MG63 (cell line): Measurements from ENCODE around the gene NAT8L. TPM values are rescaled to one million over a fixed set of nuclear protein-coding genes. Genes with fewer than 3 reads are reported as not detected.

ENCODE experiments used
- DNase-seq: peaks from one replicate; pipeline ENCODE4 v3.0.0-alpha.2; 2020
- H3K27me3 ChIP-seq: fragments of 250-450 bp; sonication (Bioruptor Pico); 2 replicates; pipeline ENCODE4 v1.5.1; 2020; ENCODE audit warnings: mild to moderate bottlenecking, moderate library complexity
- H3K36me3 ChIP-seq: fragments of 250-450 bp; sonication (Bioruptor Pico); 2 replicates; pipeline ENCODE4 v1.5.1; 2020; ENCODE audit warnings: mild to moderate bottlenecking, moderate library complexity
- H3K4me3 ChIP-seq: fragments of 250-450 bp; sonication (Bioruptor Pico); 2 replicates; pipeline ENCODE4 v1.5.1; 2020; ENCODE audit warnings: mild to moderate bottlenecking, moderate library complexity
- H3K9me3 ChIP-seq: fragments of 250-450 bp; sonication (Bioruptor Pico); 2 replicates; pipeline ENCODE4 v1.5.1; 2020; ENCODE audit warnings: mild to moderate bottlenecking, moderate library complexity
- total RNA-seq: library from RNA; depleted of rRNA; stranded (reverse); fragments of >200 nt; shearing (Covaris generic); gene quantifications from 2 replicates; pipeline ENCODE4 v1.2.3, GENCODE V29; 2014; ENCODE audit warnings: low replicate concordance

The NAT8L gene
- total RNA-seq, 1 experiment from 2014 or later, result 4.3 TPM

DNA sequence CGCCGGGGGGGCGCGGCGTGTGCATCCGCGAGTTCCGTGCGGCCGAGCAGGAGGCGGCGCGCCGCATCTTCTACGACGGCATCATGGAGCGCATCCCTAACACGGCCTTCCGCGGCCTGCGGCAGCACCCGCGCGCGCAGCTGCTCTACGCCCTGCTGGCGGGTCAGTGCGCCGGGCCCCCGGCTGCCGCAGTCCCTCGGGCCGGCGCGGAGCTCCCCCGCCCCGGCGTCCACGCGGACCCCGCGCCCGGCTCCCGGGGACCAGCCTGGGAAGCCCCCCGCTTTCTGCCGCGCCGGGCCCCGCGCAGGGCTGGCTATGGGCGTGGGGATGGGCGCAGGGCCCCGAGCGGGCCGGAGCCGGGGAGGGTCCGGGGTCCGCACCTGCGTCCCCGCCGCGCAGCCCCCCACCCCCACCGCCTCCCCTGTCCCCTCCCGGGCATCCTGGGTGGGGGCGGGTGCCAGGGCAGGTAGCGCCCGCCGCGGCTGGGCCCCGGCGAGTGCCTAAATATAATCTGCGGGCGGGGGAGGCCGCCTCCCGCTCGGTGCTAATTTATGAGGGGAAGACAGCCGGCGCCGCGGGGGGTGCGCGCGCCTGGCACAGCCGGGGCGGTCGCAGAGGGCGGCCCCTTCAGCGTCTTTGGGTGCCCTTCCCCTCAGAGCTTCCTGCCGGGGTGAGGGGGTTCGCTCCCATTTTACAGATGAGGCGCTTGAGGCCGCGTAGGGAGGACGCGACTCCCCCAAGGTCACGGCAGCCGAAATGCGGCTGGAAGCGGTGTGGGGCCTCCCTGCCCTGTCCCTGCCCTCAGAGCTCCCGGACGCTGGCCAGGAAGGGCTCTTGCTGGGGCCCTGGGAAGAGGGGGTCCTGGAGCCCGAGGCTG, 837 bp downstream of the NAT8L start:
- DNase-seq, result peak; percentile 34
- Histone ChIP-seq H3K4me3 (peak overlapping the region; percentile 20; the same call in 1 of the 2 replicates), H3K36me3 (no peaks in the 10 kb centered on the region)

DNA sequence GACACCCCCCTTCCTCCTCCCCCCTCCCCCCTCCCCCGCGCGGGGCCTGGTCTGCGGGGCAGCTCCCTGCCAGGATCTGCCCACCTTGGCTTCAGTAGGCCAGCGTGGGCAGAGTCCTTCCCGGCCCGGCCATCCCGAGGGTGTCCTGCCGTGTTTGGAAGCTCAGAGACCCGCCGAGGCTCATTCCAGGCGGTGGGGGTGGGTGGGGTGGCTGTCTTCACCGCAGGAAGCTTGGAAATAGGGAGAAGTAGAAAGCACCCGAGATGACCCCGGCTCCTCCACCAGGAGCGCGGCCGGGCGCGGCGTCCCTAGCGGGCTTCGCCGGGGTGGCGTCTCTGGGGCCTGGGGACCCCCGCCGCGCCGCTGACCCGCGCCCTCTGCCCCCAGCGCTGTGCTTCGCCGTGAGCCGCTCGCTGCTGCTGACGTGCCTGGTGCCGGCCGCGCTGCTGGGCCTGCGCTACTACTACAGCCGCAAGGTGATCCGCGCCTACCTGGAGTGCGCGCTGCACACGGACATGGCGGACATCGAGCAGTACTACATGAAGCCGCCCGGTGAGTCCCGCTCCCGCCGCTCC, 1.6 kb downstream of the NAT8L start:
- Histone ChIP-seq H3K4me3 (no peak overlapping the region), H3K36me3 (no peaks in the 10 kb centered on the region), H3K9me3 (no peaks in the 10 kb centered on the region), H3K27me3 (no peaks in the 10 kb centered on the region)
- no peak for DNase-seq

More for the DNA sequence above, 837 bp downstream of the NAT8L start:
- H3K9me3 ChIP-seq, result no peaks in the 10 kb centered on the region
- H3K27me3 ChIP-seq, result no peaks in the 10 kb centered on the region

DNA sequence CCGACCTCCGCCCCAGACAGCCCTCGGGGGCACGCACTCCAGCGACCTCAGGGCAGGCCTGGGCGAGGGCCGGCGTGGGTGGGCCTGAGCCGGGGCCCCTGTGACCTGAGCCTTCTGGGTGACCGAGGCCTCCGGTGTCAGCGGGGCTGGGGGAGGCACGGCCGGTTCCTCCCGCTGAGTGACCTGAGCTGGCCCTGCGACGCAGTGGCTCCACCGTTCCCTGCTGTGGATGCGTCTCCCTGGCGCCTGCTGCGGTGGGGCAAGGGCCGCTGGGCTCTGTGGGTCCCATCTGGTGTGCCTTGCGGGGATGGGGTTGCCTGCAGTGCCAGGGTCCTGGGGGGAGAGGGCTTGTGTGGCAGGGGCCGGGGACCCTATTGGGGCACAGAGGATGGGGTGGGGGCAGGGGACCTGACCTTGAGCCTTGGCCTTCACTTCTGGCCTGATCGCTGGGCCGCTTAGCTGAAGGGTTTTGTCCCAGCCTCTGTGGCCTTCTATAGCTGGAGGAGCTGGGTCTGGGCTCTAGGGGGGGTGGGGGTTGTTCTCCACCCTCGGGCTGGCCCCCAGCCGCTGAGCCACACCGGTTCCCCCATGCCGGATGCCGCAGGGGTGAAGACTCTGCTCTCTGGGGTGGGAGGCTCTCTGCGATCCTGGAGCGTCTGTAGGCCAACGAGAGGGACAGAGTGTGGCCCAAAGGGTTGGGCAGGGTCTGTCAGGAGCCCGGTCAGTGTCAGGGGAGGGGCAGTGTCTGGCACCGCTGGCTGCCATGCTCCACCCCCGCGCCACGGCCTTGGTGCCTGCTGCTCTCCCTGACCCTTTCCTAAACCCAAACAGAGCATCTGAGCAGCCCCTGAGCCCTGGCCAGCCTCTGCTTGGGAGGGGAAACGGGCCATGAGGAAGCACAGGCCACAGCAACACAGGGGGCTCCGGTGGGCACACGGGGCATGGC, 2.3 kb downstream of the NAT8L start:
- Histone ChIP-seq H3K36me3 (no peaks in the 10 kb centered on the region), H3K9me3 (no peaks in the 10 kb centered on the region), H3K27me3 (no peaks in the 10 kb centered on the region), H3K4me3 (no peak overlapping the region)
- DNase-seq, result no peak

DNA sequence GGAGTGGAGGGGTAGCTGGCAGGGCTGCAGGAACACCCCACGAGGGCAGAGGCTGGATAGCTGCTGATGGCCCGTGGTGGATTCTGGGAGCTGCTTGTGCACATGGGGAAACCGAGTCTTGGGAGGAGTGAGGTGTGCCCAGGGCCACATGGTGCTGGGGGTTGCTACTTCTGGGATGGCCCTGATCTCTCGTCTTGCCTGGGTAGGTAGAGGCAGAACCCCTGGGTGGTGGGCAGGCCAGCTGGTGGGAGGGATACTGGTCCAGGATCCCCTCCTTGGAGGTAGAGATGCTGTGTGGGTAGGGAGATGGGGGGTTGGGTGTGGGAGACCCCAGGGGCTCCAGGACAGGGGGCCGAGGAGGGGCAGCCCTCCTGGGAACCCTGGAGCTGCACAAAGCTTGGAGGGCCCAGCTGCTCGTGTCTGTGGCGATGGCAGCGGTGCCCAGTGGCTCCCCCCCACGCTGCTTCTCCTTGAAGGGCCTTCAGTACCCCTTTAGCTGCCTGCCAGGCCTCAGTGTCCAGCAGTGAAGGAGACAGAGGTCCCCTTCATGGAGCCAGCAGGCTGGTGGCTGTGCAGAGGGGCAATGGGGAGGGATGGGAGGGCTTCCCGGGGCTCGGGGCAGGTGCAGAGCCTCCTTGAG, 3.2 kb downstream of the NAT8L start:
- H3K27me3 ChIP-seq, result no peaks in the 10 kb centered on the region
- no peaks in the 10 kb centered on the region for H3K9me3 ChIP-seq
- H3K36me3 ChIP-seq, result no peaks in the 10 kb centered on the region
- DNase-seq, result no peak
- H3K4me3 ChIP-seq, result no peak overlapping the region

DNA sequence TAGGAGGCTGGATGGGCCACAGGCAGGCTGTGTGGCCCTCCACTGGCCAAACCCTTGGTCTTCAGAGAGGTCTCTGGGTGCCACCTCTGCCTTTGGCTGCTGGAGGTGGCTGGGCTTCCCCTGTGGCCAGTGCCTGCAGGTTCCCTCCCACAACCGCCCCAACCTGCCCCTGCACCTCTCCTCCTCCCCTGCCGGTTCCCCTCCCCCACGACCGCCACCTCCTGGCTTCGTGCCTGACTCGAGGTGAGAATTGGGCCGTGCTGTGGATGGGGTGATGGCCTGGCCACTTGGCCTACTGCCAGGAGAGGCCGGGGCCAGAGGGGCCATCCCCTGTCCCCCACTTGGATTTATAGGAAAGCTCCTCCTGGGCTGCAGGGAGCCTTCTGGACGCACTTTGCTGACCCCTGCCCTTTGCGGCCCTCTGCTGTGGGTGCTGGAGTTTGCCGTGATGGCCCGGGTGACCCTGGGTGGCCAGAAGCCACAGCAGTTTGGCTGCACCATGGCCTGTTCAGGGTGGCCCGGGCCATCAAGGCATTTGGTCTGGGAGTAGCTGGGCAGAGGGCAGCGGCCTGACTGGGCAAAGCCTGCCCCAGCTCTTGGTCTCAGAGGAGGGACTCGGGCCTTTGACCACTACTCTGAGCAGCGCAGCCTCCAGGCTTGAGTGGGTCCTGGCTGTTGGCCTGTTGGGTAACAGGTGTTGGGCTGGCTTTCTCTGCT, 3.8 kb downstream of the NAT8L start:
- Histone ChIP-seq H3K9me3 (no peaks in the 10 kb centered on the region), H3K27me3 (no peaks in the 10 kb centered on the region), H3K4me3 (no peak overlapping the region), H3K36me3 (no peaks in the 10 kb centered on the region)
- DNase-seq, result no peak

DNA sequence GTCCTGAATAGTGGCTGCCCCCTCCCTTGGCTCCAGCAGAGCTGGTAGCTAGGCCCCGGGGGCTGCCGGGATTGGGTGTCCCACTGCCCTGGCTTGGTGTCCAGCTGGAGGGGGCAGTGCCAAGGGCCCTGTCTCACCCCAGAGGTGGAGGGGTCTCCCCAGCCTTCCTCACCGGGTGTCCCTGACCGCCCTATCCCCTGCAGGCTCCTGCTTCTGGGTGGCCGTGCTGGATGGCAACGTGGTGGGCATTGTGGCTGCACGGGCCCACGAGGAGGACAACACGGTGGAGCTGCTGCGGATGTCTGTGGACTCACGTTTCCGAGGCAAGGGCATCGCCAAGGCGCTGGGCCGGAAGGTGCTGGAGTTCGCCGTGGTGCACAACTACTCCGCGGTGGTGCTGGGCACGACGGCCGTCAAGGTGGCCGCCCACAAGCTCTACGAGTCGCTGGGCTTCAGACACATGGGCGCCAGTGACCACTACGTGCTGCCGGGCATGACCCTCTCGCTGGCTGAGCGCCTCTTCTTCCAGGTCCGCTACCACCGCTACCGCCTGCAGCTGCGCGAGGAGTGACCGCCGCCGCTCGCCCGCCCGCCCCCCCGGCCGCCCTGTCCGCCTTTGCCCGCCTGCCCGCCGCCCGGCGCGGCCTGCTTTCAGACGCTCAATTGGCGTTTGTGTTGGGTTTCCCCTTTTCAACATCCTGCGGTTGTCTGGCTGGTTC, 4.6 kb downstream of the NAT8L start:
- no peaks in the 10 kb centered on the region for H3K36me3 ChIP-seq
- DNase-seq, result no peak
- H3K9me3 ChIP-seq, result no peaks in the 10 kb centered on the region
- H3K27me3 ChIP-seq, result no peaks in the 10 kb centered on the region
- H3K4me3 ChIP-seq, result no peak overlapping the region

DNA sequence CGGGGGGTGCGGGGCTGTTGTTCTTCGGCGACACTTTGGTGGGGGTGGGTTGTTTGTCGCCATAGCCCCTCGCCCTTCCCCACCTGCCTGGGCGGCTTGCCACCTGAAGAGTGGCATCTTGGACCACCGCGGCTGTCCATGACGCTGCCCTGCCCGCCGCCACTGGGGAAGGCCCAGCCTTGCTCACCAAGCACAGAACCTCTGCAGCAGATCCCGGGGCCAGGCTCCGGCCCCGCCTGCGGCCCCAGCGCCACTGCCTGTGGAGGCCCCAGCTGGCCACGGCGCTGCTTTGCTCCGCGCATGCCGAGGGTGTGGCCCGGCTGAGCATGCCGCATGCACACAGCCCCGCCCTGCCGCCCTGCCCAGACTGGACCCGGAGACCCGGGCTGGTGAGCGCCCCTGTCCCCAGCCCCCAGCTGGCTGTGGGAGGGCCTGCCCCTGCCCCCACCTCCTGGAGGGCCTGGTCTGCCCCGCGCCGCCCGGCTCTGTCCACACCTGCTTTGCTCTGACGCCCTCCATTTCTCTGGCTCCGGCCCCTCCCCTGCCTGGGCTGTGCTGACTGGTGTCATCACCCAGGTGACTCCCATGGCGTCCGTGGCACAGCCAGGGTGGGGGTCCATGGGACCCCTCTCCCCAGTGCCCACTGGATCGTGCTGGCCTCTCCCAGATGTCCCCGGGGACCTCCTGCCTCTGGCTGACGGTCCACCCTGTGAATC, 5.3 kb downstream of the NAT8L start:
- H3K9me3 ChIP-seq, result no peaks in the 10 kb centered on the region
- no peak for DNase-seq
- no peaks in the 10 kb centered on the region for H3K36me3 ChIP-seq
- H3K4me3 ChIP-seq, result no peak overlapping the region
- no peaks in the 10 kb centered on the region for H3K27me3 ChIP-seq

DNA sequence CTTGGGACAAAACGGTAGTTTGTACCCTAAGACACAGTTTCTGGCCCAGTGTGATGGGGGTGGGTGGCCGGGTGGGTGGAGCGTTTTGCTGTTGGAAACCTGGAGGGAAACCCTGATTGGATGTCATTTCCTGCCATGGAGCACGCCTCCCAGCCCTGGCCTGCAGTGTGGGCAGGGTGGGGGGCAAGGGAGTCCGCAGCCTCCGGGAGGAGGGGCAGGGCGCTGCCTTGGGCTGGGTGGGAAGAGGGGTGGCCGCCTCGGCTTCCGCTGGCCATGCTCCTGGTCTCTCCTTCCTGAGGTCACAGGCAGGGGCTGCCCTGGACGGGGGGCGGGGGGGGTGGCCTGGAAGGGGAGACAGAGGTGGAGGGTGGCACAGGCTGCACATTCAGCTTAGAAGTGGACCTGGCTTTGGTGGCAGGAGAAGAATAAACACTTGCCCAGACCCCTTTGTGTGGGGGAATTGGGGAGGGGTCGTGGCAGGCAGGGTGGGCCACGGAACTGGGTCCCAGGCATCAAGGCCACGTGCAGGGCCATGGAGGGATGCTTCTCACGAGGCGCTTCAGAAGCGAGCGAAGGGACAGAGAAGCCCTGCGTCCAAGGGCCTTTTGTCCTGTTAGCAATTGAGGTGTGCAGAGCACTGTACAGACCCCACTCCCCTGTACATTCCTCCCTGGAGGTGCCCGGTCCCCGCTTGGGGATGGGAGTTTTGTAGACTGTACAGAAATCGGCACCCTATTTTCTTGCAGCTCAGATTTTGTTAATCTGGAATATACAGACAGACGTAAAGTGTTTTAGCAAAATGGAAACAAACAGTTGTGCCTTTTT, 6.2 kb downstream of the NAT8L start:
- Histone ChIP-seq H3K9me3 (no peaks in the 10 kb centered on the region), H3K4me3 (no peak overlapping the region), H3K36me3 (no peaks in the 10 kb centered on the region), H3K27me3 (no peaks in the 10 kb centered on the region)
- DNase-seq, result no peak

DNA sequence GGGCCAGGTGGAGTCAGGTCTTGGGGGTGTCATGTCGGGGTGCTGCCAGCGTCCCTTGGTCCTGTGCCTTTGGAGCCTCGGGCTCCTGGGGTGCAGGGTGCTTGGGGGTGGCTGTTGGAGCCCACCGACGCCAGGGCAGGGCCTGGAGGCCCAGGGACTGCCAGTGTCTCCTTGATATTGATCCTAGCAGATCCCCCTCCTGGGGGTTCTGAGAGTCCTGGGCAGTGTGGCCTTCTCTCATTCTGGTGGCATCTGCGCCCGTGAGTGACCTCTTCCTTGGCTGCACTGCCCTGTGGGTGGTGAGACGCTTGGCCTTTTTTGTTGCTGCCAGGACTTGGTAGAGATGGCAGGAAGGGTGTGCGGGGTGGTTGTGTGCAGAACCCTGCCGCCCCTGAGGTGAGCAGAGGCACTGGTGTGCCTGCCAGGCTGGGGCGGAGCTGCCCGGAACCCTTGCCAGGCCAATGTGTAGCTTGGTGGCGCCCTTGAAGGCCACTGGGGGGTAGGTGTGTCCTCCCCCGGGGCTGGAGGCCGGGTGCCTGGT, 7.0 kb downstream of the NAT8L start:
- no peaks in the 10 kb centered on the region for H3K9me3 ChIP-seq
- no peak overlapping the region for H3K4me3 ChIP-seq
- no peaks in the 10 kb centered on the region for H3K27me3 ChIP-seq
- no peak for DNase-seq
- H3K36me3 ChIP-seq, result no peaks in the 10 kb centered on the region

DNA sequence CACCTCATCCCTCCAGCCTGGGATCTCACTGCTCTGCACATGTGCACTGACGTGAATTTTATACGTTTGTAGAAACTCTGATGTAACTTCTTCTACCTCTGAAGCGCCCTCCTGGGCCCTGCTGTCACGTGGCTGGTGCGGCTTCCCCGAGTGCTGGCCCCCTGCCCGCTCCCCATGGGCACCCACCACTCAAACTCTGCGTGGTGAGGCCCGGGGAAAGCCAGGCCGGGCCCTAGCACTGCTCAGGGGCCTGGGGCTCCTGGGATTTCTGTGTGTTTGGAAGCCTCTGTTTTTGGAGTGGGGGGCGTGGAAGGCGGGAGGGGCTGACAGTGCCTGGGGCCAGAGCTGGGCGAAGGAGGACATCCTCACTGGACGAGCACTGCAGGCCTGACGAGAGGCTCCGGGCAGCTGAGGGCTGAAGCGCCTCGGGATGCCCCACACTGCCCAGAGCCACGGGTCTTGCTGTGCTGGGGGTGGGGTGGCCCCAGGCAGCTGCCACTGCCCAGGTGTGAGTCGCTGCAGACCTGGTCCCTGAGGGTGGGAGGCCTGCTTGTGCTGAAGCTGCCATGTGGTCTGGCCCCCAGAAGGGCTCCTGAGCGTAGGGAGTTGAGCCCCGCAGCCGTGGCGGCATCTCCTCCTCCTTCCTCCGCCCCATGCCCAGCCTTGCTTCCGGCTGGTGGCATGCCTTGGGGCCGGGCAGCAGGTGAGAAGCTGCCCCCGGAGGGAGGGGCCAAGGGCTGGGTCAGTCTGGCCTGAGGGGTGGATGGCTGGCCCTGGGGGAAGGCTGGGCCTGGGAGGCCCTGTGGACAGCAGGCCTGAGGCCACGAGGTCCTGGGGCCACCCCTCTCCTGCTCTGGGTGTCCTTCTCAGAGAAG, 7.7 kb downstream of the NAT8L start:
- Histone ChIP-seq H3K27me3 (no peaks in the 10 kb centered on the region), H3K9me3 (no peaks in the 10 kb centered on the region), H3K36me3 (no peaks in the 10 kb centered on the region), H3K4me3 (no peak overlapping the region)
- no peak for DNase-seq

DNA sequence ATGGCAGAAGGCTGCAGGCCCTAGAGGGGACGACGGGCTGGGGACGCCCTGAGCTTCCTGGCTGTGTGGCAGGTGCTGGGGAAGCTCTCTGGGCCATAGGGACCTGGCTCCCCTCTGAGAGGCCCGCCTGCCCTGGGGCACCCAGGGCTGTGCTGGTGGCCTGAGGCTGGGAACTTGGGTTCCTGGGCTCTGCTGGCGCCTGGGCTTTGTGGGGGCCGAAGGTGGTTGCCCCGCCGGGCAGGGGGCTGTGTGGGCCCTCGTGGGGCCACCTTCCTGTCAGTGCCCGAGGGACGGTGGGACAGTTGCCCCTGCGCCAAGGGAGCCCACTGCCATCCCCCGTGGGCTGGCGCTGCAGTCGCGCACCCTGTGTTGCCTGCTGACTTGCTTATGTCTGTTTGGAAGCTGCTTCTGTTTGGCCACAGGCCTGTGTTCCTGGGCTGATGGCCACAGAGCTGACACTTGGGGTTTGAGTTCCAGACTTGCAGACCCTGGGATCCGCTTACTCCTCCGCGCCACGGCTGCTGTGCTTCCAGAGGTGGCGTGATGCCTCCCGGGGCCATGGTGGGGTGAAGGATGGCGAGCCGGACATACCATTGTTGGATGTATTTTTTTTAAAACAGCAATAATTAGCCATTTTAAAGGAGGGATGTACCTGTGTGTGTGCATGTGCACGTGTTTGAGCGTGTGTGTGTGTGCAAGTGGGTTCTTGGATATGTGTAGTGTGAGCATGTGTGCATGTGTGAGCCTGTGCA, 8.5 kb downstream of the NAT8L start:
- no peaks in the 10 kb centered on the region for H3K9me3 ChIP-seq
- H3K4me3 ChIP-seq, result no peak overlapping the region
- H3K36me3 ChIP-seq, result no peaks in the 10 kb centered on the region
- no peaks in the 10 kb centered on the region for H3K27me3 ChIP-seq
- no peak for DNase-seq

DNA sequence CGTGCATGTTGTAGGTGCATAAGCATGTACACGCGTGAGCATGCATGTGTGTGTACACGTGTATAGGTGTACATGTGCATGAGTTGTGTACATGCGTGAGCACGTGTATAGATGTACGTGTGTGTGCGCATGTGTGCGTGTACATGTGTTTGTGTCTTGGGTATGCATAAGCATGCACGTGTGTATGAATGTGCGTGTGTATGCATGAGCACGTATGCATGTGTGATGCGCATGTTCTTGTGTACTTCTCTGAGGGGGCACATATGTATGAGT, 9.0 kb downstream of the NAT8L start:
- Histone ChIP-seq H3K36me3 (no peaks in the 10 kb centered on the region), H3K9me3 (no peaks in the 10 kb centered on the region), H3K4me3 (no peak overlapping the region), H3K27me3 (no peaks in the 10 kb centered on the region)
- no peak for DNase-seq

DNA sequence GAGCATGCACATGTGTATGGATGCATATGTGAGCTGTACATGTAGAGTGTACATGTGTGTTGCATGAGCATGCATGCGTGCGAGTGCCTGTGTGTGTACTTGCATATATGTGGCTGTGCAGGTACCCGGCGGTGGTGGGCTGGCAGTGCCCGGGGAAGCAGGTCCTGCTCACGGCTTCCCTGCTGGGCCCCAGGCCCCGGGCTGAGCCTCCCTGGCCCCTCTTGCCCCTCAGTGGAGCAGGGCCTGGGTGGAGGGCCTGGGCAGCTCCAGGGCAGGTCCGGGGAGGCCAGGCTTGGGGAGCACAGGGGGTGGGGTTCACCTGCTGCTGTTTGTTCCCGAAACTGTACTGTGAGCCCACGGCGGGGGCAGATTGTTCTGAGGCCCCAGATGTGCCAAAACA, 9.4 kb downstream of the NAT8L start:
- no peaks in the 10 kb centered on the region for H3K27me3 ChIP-seq
- H3K9me3 ChIP-seq, result no peaks in the 10 kb centered on the region
- H3K4me3 ChIP-seq, result no peak overlapping the region
- no peaks in the 10 kb centered on the region for H3K36me3 ChIP-seq
- no peak for DNase-seq
